ENCODE measurements around the gene MMP14.
"Not testable (repeated sequence)": the region's sequence is repeated elsewhere in the genome, so short reads cannot be mapped to it uniquely, and the experiment has no call there.

MMP14 gene

GRCh38 chr14:22814941-22815713 lies 21.3 kb upstream of the MMP14 start, which contains the start of gene SLC7A7:
SLC7A7 (minus strand) TSS chr14:22815435; CDS start chr14:22813398, 2,037 bp downstream.
- no peak for DNase-seq

- no peak for DNase-seq
Observed at GRCh38 chr14:22819151-22819988, 17.0 kb upstream of the MMP14 start.

DNA sequence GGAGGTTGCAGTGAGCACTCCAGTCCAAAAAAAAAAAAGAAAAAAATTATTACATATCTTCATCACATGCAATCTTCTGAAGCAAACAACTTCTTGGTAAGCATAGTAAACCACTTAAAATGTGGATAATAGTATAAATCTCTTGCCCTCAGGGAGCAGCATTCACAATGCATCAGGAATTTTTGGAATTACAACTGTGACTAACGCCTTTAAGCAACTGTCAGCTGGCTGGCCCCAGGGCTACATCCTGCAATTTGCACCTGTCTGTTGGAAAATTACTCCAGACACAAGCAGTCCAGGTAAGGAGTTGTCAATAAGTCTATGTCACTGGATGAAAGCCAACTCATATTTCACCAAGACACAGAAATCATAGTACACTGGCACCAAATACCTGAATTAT lies 15.7 kb upstream of the MMP14 start:
- no peak for DNase-seq

DNA sequence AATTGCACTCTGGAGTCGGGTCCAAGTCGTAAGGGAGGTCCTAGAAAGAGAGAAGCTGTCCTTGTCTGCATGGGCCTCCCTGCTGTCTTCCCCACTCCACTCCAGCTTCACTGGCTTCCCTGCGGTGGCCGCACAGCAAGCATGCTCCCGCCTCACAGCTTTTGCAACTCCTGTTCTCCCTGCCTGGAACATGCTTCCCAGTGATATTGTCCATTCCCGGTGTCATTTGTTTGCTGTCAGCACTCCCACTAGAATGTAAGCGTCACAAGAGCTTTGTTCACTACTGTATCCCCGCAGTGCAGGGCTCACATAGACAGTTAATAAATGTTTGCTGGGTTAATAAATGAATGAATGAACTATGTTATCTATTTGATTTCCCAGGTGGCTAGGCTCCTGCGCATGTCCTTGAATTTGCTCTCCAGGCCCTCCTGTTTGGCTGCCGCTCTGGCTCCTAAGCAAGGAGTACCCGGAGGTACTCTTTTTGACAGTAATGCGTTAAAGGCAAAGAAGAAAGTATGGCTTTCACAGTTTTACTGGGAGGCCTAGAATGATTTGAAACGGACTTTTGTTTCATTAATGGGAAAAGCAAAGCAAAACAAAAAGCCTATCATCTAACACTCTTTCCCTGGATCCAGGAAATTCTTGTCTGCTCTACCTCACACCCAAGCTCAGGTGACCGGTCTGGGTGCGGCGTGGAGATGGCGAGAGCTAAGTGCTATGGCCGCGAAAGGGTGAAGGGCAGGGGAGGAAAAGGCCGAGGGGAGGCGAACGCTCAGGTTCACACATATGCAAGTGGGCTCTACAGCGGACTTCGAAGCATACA lies 15.0 kb upstream of the MMP14 start:
- DNase-seq = no peak

- DNase-seq = no peak
Observed at GRCh38 chr14:22822016-22822570, 14.3 kb upstream of the MMP14 start.

DNA sequence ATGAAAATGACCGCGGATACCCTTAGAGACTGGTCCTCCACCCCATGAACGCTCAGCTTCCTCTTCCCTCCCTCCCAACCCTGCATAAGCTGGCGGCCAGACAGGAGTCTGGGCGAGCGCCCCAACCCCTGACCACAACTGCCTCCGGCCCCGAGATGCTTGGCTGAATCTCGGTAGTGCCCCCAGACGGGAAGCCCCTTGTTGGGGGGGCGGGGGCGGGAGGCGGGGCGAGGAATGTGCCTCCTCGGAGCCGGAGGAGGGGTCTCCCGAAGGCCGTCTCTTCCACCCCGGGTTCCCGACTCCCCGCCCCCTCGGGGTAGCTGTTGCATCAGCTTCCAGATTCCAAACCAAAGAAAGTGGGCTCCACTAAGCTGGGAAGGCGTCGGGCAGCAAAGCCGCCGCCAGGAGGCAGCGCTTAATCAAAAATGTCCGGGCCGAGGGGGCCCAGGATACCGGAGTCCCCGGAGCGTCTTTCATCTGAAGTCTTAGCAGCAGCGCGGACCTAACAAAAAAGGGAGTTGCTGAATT lies 13.8 kb upstream of the MMP14 start:
- peak; percentile 51 for DNase-seq

DNA sequence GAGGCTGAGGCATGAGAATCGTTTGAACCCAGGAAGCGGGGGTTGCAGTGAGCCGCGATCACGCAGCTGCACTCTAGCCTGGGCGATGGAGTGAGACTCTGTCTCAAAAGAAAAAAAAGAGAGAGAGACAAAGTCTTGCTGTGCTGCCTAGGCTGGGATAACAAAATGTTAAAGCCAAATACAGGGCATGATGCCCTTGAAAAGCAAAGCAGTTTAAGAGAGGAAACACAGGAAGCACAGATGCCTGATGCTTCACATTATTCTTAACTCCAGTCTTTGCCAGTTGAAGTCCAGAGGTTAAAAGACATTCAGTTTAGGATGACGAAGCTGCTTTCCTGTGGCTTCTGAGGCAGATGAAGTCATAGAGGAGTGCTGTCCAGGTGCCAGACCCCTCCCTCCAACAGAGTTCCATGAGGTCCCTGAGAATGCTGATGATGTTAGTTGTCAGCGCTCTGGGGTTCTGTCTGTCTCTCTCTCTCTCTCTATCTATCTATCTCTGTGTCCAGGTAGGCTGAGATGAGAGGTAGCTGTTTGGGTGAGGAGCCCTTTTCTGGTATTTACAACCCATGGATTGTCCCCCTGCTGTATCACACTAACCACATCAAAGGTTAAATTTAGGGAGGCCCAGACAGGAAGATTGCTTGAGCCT lies 11.6 kb upstream of the MMP14 start:
- DNase-seq = no peak

GRCh38 chr14:22829076-22829660 lies 7.2 kb upstream of the MMP14 start:
- not testable (repeated sequence) for DNase-seq

GRCh38 chr14:22829661-22830442 lies 6.5 kb upstream of the MMP14 start, which contains the start of gene MRPL52:
MRPL52 (plus strand) TSS chr14:22829887; CDS start chr14:22829913, 26 bp downstream.
- peak; percentile 82 for DNase-seq

GRCh38 chr14:22830443-22831010 lies 5.9 kb upstream of the MMP14 start:
- no peak for DNase-seq

- DNase-seq = no peak
Observed at GRCh38 chr14:22835505-22835904, 880 bp upstream of the MMP14 start.

DNA sequence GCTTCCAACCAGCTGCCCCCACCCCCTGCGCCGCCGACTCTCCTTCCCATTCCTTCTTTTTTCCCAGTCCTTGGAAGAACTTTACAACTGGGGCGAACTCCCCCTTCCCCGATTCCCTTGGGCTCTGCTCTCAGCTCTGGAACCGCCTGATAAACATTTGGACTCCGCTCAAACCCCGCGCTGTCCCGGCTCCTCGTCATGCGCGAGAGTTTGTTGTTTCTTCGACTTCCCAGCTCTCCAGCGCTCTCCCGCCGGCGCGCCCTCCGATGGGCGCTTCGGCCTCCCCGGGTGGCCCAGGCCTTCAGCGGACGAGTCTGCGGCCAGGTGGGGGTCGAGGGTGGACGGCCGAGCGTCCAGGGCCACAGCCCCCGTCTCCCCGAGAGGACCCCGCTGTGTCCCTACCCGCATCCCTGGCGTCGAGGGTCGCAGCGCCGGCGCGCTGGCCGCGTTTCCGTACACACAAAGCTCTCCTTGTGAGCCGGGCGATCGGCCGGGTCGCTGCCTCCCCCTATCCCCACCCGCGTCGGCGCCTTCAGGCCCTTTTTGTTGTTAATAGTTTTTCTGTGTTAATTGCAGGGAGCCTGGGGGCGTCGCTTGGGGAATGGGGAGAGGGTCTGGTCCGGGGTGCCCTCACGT lies 847 bp downstream of the MMP14 start:
- DNase-seq = no peak

DNA sequence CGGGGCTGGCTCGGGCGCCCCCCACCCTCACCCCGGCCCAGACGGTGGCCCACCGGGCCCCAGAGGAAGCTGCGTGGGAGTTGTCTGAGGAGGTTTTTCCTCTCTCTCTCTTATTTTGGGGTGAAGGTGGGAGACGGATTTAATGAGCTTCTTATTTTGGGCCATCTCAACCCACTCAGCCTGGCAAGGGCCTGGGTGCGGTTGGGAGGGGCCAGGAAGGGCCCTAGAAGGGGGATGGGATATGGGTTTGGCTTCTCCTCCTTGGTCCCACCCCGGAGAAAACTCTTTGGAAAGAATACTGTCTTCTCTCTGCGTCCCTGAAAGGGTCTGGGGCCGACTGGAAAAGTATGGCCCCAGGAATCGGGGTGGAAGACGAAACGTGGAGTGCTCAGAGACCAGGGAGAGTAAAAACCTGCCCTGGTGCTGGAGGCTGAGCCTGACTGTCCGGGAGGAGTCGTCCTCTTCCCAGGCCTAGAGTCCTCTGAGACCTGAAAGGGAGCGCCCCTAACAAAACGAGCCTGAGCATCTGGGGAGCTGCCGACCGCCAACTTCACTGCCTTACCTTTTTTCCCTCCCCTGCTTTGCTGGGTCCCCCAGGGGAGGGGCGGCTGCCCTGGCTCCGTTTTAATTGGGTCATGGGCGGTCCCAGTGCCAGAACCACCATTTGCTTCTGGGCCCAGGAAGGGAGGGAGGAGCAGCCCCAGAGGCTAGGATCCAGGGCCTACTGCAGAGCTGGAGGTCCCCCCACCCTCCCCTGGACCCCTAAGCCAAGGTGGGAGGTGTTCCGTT lies 1.6 kb downstream of the MMP14 start:
- DNase-seq = no peak

DNA sequence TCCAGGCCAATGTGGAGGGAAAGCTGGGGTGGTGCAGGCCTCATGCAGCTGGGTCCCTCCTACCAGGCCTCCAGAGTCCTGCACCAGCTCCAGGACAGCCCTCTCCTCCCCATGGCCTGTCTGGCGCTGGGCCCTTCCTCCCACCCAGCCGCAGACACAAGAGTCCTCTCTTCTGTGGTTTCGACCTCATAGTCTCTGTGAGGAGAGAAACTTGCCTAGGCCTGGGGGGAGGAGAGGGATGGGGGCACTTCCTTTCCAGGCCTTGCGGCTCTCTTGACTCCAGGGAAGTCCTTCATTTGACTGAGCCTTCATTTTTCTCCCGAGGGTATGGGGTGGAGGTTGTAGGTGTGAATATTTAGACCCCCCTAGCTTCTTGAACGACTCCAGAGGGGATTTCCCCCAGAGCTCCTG lies 2.3 kb downstream of the MMP14 start:
- no peak for DNase-seq

DNA sequence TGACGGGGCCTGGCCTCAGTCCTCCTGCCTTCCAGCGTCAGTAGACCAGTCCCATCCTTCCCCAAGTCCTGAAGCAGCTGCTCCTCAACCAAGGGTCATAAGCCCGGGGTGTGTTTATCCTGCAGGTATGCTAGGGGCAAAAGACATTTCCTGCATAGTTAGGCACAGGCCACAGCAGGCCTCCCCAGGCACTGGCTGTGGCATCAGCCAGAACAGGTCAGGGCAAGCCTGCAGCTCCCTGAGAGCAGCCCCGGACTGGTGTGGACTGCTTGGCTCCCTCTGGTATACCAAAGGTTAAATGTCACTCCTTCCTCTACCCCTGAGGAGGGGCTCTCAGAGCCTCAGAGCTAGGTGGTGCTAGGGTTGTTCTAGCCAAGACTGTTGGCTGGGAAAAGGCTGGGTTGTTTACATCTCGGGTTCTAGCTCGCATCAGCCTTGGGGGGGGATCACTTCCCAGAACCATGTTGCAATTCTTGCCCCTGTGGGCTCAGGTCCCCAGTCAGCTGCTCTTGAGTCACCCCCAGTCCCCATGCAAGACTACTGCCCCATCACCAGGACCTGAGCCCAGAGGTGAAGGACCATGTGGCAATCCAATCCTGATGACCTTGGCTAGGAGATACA lies 2.9 kb downstream of the MMP14 start:
- no peak for DNase-seq

DNA sequence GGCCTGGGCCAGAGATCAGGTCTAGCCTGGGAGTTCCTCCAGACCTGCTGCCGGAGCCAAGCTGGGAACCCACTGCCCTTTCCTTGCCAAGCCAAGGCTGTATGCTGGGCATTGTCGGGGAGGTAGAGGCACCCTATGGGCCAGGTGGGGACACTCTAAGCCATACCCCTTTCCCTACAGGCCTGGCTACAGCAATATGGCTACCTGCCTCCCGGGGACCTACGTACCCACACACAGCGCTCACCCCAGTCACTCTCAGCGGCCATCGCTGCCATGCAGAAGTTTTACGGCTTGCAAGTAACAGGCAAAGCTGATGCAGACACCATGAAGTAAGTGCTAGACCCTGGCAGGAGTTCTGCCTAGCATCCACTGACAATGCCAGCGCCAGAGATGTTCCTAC lies 4.9 kb downstream of the MMP14 start:
- no peak for DNase-seq

GRCh38 chr14:22841769-22842168 lies 5.4 kb downstream of the MMP14 start:
- DNase-seq = no peak
